HG02885 (cell line): ENCODE results near the gene FOXL3.

Experiments used
- ATAC-seq: cut with Tn5 transposase; IDR thresholded peaks from one replicate; pipeline ENCODE4 v1.9.1; 2021; ENCODE audit warnings: mild to moderate bottlenecking; ENCODE audit not compliant: unreplicated experiment, poor library complexity

The FOXL3 gene

DNA sequence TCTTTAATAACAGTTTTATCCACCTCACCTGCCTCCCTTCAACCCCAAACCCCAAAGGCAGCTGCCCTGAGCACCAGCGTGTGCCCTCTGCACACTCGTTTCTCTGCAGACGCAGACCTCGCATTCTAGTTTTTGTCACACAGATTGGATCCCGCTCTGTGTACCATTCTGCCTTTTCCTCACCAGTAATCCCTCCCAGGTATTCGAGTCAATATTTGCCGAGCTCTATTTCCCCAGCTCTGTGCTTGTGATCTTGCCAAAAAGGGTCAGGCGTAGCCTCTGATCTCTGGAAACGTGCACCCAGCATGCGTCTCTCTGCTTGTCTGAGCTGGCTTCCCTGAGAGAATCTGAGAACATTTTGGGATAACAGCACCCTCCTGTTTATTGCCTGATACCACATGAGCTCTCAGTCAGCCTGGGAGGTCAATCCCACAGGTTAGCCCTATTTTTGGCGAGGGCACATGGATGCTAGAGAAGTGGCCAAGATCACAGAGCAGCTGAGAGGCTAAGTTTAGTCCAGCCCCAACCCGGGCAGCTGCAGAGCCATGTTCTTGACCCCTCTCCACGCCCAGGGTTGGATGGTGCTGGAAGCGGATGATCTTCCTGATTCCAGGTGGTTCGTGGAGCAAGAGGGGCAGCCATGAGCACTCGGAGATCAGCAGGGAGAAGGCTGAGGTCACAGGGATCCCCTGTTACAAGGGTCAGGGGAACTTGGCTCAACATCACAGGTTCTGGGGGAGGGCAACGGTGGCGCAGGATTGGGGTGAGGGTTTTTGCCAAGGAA, 29.1 kb downstream of the FOXL3 start:
- no peak for ATAC-seq

DNA sequence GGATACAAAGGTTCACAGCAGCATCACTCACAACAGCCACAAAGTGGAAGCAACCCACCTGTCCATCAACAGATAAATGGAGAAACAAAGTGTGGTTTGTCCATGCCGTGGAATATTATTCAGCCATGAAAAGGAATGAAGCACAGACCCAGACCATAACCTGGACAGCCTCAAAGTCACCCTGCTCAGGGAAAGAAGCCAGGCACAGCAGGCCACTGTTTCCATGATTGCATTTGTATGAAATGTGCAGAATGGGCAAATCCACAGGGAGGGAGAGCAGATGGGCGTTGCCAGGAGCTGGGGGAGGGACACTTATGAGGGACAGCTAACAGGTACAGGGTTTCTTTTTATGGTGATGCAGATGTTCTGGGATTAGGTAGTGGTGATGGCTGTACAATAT, 30.3 kb downstream of the FOXL3 start:
- no peak for ATAC-seq

DNA sequence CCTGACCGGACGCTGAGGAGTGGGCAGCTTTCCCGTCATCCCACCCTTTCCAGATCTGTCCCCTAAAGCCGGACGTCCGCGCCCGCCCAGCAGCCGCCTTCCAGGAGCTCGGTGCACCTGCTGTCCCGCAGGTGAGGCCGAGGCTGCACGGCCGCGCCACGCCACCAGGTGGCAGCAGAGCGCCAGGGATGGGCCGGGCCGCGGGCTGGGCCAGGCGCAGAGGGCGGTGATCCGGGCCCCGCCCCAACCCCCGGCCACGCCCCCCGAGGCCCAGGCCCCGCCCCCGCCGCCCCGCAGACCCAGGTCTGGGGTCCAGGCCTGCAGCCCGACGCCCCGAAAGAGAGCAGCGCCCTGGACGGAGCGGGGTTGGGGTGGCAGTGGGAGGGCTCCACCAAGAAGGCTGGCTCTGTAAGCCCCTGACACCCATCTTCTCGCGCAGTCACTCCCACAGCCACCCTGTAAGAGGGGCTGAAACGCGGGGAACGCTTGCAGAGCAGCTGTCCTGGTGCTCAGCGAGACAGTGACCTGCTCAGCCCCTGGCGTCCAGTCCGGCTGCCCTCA, 32.2 kb downstream of the FOXL3 start:
- peak; percentile 64 for ATAC-seq

DNA sequence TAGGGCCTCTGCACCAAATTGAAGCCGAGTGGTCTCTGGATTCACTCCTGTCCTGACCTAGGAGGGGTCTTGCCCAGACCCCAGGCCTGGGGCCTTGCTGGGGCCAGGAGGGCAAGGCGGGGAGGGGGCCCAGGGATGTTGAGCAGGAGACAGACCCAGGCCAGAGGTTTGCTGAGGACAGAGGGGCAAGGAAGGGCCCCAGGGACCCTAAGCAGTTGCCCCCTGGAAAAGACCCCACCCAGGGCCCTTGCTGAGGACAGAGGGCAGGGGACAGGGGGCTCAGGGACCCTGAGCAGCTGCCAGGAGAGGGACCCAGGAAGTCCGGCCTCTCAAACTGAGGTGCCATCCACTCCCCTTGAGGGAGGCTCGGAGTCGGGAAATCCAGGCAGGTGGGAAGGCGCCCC, 32.7 kb downstream of the FOXL3 start:
- ATAC-seq, result no peak

DNA sequence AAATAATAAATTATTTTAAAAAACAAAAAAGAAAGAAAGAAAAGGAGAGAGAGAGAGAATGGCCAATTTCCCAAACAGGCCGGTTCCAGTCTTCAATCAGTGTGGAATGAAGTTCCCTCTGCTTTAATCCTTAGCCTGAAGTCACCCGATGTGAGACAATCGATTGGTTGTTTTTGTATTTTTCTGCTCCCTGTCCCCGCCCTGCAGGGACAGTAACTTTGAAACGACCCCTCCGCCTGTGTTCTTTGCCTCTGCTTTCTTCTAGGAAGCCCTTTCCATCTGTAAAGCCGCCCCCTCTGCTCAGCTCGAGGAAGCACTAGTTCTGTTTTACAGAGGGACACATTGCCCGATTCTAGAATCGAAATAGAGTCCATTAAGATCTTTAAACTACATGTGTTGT, 33.4 kb downstream of the FOXL3 start:
- no peak for ATAC-seq

DNA sequence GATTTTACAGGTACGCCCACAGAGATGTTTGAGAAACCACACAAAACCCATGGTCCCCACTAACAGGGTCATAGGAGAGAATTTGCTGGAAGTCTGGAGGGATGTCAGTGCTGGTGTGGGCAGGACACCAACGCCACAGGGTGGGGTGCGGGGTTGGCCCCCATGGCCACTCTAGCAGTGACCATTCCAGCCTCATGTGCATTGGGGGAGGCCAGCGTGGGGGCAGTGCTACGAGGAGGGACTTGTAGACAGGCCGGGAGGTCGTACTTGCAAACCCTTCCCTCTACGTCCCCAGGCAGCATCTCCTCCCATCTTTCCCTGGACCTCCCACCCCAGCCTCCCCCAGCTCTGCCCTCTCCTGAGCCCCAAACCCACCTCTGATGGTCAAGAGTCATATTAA, 34.0 kb downstream of the FOXL3 start:
- no peak for ATAC-seq

DNA sequence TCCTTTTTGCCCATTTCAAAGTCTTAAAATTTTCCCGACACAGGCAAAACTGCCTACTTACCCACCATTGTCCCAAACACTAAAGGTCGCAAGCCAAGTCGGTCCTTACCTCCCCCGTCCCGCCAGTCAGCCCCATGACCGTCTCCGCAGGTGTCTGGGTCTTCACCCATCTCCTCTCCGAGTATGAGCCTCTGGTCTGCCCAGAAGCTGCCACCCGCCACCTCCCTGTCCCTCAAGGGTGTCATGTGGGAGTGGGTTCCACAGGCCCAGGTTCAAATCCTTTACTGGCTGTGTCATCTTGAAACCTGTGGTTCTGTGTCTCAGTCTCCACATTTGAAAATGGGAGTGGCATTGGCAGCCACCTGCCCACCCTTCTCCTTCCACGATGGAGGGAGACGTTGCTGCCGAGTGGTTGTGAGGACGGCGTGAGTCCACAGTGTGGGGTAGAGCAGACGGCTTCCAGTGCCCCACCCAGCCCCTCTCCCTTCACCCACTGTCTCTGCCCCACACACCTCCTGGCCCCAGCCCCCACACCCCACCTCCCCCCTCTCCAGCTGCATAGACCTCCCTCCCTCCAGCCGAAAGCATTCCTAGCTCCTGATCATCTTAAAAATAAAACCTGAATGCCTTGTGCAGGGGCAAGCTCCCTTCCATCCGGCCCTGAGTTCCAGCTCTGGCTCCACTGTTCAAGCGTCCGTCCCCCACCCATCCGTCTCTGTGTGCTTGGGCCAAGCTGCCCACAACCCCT, 35.3 kb downstream of the FOXL3 start:
- no peak for ATAC-seq

DNA sequence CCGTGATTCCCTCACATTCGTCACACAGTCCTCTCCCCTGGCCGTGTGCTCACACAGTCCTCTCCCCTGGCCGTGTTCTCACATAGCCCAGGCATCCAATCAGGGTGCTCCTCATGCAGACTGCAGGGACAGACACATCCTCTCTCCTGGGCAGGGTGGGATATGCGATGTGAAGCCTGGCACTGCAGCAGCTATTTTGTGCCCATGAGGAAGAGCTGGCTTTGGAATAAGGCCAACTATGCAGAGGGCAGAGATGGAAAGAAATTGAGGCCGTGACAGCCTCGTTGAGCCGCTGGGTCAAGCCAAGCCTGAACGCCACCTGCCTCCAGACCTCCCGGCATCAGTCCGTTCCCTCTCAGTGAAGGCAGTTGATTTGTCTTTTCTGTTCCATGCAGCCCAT, 35.8 kb downstream of the FOXL3 start:
- no peak for ATAC-seq

DNA sequence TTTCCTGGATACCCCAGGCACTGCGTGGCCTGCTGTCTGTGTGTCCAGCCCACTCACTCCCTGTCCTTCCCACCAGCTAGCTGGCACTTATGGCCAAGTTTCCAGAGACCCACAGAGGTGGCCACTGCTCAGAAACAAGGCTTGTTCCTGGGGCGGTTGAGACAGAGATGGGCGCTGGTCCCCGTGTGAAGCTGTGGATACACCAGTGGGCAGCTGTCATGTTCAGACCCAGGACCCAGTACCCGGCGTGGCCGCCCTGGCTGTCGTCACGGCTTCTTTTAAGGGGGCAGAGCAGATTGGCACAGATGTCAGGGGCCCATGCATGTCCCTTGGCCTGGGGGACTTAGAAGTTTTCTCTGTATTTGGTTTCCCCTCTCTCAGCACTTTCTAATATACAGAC, 36.3 kb downstream of the FOXL3 start:
- no peak for ATAC-seq

DNA sequence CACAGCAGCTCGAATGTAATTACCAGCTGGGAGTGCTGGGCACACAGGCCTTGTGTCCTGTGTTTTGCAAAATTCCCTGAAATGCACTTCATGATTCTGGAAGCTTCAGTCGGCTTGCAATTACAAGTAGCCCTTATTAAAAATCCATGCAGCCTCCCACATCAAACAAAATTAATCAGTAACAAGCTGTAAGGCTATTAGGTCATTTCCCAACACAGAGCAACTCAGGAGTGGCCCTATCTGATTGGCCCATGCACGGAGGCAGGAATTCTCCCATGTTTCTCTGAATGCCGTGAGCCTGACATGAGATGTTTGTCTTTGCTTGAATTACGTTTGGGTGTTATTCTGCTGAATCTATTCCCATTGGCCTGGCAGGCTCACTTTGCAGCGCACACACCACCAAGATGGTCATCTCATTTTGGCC, 36.9 kb downstream of the FOXL3 start:
- no peak for ATAC-seq

DNA sequence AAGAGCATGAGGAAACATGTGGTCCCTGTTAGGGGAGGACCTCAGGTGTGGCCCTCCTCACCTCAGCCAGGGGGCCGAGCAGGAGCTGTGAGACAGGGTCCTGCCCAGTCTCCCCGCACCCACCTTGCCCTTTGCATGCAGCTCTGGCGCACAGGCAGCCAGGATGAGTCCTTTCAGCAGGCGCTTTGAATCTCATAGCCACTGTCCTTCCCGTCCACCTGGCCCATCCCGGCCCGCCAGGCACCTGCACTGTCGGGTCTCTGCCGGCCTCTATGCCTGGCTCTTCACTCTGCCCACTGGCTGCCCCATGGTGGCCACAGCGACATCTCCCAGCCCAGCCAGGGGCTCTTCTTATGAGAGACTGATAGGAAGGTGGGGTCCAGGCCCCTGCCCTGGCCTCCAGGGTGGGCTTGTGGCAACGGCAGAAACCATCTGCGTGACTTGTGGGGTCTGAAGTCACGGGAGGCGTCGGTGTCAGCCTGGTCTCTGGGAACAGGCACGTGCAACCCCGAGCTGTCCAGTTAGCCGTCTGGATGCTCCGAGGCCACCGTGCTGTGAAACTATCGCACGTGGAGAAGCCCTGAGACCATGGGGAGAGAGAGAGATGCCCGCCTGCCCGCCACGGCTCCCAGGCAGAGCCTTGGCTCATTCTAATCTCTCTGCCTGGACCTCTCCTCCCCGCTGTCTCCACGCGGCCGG, 37.4 kb downstream of the FOXL3 start:
- no peak for ATAC-seq

DNA sequence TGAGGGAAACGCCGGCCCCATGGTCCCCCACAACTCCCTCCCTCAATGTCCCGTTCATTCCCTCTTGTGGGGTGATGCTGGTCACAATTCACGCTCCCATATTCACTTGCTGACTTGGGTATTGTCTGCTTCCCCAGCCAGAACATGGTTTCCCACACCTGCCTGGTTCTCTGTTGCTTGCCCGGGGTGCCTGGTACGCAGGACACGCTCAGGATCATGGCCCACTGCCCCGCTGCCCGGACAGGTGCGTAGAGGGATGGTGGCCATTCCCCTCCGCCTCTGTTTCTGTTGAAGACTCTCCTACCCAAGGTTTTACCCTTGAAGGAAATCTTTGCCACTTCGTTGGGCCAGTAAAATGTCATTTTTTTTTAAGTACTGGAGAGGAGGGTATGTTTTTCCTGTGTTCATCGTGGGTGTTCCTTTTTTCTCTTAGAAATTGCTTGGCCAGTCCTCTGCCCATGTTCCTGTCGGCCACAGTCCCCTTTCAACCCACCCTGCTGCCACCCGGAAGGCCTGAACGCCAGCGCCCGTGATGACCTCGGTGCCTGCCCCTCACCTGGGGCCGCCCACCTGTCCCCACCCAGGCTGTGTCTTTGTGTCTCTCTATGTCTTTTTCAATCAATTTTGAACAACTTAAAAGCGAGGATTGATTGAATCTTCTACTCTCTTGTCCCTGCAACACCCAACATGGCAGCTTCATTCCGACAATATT, 38.2 kb downstream of the FOXL3 start:
- ATAC-seq, result no peak

DNA sequence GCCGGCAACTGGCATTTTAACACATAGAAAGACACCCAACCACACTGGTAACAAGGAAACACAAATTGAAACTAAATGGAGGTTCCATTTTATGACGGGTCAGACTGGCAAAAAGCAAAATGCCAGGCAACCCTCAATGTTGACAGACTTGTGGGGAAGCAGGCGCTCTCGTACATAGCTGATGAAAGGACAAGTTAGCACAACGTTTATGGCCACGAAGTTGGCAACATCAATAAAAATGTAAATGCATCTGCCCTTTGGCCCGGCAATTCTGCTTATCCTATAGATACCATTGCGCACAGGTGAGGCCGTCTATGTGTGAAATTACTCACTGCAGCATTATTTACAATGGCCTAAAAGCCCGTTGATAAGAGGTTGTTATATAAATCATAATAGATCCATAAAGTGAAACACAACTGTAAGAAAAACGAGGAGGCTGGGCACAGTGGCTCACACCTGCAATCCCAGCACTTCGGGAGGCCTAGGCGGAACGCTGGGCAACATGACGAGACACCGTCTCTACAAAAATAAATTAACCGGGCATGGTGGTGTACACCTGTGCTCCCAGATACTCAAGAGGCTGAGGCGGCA, 39.8 kb downstream of the FOXL3 start:
- no peak for ATAC-seq

DNA sequence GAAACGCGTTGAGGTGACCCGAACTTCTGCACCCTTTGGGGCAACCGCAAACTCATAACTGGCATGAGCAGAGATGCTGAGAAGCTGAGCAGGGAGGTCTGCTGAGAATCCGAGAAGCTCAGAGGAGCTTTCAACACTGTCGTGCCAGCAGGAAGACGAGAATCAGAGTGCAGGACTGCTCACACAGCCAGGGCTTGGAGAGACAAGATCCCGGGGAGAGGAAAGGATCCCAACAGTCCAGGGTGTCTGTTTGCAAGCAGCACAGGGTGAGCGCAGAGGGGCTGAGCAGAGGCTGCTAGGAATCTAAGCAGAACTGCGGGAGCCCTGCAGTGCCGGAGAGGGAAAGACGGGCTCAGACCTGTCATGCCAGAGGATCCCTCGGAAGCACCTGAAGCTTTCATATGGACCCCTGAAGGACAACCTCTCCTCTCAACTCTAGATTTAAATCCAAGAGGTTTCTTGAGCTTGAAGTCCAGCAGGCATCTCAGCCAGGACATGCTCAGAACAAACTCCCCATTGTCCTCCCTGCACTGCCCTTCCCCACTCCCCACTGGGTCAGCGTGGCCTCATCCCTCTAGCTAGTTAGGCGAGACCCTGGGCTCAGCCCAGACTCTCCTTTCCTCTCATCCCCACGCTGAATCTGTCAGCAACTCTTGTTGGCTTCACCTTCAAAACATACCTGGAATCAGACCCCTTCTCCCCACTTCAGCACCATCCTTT, 40.7 kb downstream of the FOXL3 start:
- ATAC-seq, result no peak

DNA sequence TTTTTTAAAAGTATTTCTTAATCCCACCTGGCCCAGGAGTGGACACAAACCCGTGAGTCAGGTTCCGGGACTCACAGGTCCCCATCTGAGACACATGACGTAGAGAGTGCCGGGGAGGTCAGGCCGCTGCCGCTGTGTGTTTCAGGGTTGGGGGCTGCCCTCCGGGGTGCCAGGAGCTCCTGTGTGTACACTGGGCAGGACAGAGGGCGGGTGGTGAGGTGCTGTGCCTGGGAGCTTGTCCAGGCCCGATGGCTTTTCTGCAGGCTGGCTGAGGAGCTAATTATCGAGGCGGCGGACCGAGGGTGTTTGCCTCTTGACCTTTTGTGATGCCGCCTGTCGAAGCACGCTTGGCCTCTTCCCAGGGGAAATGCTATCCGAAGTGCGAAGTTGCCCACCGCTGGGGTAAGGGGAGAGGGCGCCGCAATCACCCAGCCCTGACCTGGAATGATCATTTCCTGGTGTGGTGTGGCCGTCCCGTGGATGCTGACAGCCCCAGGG, 42.1 kb downstream of the FOXL3 start:
- no peak for ATAC-seq

DNA sequence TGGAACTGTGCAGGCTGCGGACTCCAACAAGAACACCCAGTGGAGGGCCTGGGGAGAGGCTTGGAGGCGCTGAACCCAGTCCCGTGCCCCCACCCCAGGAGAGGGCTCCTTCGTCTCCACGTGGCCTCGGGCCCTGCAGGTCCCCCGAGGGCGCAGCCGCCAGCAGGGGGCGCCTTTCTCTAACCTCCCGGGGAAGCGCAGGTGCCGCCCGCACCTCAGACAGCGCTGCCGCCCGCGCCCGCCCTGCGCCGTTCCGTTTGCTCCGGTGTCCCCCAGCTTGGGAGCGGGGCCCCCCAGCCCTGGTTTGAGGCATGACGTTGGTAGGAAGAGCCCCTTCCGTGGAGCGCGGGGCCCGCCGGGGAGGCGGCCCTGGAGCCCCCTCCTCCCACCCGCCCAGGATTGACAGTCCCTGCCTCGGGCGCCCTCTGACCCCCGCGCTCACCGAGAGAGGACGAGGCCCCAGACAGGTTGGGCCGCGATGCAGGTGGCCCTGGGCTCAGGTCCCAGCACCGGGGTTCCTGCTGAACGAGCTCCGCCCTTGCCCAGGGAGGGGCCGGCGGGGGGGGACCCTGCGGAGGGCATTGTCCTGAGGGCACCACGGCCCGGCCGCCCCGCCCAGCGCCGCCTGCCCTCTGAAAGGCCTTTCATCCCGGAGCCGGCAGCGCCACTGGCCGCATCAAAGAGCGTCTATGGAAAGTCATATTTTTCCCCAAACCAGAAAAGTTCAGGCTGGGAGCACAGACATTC, 42.8 kb downstream of the FOXL3 start:
- no peak for ATAC-seq

DNA sequence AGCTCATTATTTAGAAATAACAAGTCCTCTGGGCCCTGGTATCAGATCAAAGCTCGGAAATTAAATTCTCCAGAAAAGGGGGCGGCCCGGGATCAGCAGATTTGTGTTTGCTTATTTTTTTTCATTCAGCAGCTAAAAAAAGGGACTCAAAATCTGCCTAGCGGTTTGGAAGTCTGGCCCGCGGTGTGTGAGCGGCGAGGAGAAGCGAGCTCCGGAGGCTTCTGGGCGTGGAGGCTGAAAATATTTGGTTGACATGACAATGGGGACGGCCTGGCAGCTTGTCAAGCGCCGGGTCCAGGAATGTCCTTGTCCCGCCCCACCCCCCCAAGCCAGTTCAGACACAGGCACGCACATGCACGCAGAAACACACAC, 43.4 kb downstream of the FOXL3 start:
- ATAC-seq, result no peak

DNA sequence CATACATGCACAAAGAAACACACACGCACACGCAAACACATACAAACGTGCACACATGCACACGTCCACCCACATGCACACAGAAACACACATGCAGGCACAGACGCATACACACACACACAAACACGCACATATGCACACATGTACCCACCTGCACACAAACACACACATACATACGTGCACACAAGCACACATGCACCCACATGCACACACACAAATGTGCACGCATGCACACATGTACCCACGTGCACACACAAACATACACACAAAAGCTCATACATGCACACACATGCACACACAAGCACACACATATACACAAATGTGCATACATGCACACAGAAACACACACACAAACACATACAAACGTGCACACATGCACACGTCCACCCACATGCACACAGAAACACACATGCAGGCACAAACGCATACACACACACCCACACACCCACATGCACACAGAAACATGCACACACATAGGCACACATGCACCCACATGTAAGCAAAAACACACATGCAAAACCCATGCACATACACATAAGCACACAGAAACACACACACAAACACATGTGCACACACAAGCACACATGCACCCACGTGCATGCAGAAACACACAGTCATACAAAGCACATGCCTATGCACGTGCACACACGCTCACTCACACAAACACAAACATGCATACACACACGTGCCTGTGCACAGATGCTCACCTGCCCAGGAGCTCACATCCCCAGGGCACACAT, 44.8 kb downstream of the FOXL3 start:
- ATAC-seq, result no peak
